NCI-H2196 treated with DMSO at 0.1 percent for 48 hours (cell line): Measurements from ENCODE around the gene WNT7B.
A peak's percentile ranks its signal among the peaks of the same experiment; 100 is the strongest.

ENCODE experiments used
- DNase-seq: peaks from one replicate; lab custom pipeline; 2025; ENCODE audit not compliant: unreplicated experiment; lab: John Stamatoyannopoulos, UW

WNT7B gene

GRCh38 chr22:45914309-45914708 is 62.7 kb downstream of the WNT7B start:
- no peak for DNase-seq

- no peak for DNase-seq
These were observed 64.1 kb downstream of the WNT7B start for GRCh38 chr22:45912910-45913309.

DNA sequence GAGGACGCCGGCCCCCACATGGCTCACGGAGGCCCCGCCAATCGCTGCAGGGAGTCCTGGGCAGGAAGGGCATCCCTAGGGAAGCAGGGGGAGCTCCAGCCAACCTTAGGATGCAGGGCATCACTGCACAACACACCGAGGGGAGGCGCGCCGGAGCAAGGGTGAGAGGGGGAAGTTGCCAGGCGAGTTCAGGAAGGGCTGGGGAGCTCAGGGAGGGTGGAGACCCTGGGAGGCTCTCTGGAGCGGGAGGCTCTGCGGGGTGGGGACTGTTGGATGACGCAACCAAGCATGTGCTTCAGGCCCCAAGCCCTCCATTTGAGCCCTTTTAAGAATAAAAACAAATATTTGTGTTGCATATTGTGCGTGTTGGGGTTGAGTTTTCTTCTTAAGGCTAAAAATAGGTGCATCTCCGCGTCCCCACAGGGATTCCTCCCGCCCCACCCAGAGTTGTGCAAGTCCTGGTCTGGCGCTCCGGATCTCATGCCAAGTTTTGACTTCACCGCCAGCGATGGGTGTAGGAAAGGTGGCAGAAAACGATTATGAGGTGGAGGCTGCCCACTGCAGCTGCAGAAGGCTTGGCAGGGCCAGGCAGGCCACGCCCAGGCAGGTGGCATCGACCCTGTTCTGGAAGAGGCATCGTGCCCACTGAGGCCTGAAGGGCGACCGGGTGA is 65.2 kb downstream of the WNT7B start:
- DNase-seq: peak; percentile 80

- no peak for DNase-seq
These were observed 66.0 kb downstream of the WNT7B start for GRCh38 chr22:45910928-45911467.

GRCh38 chr22:45908961-45909360 is 68.0 kb downstream of the WNT7B start:
- DNase-seq: no peak

DNA sequence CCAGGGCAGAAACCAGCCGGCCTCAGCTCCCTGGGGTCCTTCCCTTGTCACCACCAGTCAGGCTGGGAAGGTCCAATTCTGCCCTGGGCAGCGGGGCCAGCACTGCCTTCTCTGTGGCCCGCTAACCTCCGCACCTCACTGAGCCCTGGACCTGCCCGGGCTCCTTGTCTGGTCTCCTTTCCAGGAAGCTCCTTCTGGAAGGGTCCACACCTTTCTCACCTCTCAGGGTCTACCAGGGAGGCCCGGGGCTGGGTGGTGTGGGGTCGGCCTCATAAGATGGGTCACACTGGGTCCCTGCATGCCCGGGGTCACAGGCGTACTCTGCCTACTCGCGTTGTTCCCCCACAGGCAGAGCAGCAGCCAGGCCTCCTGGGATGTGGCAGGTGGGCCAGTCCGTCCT is 69.0 kb downstream of the WNT7B start:
- DNase-seq: no peak

DNA sequence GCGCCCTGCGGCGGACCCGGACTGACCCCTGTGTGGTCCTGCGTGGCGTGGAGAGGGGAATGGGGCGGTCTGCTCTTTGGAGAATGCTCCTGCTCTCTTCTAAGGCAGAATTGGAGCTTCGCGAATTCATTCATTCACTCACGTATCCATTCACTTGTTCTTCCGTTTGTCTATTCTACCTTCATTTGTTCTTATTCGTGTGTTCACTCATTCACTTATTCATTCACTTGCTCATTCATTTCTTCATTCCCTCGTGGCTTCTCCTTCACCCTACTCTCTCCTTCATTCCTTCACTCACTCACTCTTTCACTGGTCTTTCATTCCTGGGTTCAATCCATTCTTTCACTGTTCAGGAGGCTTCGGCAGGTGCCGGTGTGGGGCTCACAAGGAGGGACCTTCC is 69.6 kb downstream of the WNT7B start:
- no peak for DNase-seq

- no peak for DNase-seq
These were observed 70.0 kb downstream of the WNT7B start for GRCh38 chr22:45906946-45907345.

- DNase-seq: no peak
These were observed 70.8 kb downstream of the WNT7B start for GRCh38 chr22:45905924-45906865.

- no peak for DNase-seq
These were observed 71.5 kb downstream of the WNT7B start for GRCh38 chr22:45905326-45905923.

DNA sequence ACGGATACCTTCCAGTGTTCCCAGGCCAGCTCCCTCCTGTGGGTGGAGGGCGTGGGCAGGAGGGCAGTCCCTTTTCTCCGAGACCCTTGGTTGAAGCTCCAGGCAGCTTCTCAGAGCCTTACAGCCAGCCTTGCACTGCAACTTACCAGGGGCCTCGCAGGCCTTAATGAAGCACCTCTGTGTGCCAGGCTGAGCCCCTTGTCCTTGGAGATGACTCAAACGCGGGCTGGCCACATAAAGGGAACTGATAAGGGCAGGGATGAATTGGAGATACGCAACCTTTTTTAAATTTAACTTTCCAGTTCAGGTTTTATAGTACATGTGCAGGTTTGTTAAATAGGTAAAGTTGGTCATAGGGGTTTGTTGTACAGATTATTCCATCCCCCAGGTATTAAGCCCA is 72.7 kb downstream of the WNT7B start:
- DNase-seq: no peak

- DNase-seq: no peak
These were observed 73.4 kb downstream of the WNT7B start for GRCh38 chr22:45903355-45904135.

DNA sequence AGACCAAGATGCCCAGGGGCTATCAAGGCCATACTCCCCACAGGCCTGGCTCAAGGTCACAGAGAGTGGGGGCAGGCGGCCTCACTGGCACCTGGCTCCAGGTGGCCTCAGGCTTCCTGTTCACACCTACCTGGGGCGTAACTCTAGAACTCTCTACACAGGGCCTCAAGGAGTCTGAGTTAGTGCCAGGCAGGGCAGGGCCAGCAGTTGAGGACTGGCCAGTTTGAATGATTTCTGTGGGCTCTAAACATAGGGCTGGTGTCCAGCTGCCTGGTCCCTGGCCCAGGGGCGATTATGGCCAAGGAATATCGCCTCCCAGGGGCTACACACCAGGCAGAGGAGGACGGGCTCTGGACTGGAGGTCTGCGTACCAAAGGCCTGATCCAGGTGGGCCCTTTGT is 79.2 kb downstream of the WNT7B start:
- peak; percentile 21 for DNase-seq

GRCh38 chr22:45896964-45897538 is 79.9 kb downstream of the WNT7B start:
- DNase-seq: no peak

- DNase-seq: peak; percentile 12
These were observed 80.6 kb downstream of the WNT7B start for GRCh38 chr22:45896153-45896951.

GRCh38 chr22:45895436-45896152 is 81.4 kb downstream of the WNT7B start:
- no peak for DNase-seq

DNA sequence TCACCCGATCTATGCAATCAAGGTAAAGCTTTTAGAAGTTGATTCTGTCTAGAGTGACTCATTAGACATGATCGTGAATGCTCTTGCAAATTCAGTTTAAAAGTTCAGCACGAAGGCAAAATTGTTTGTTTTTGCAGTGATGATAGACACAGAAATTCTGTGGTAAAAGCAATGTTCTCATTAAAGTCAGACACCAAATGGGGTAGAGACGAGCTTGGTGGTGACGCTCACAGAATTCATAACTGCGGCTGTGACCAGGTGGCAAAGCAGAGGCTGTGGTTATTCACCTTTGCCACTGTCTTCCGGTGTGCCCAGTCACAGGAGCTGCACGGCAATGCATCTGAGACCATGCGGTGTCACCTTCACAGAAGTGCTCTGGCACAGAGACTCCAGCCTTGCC is 83.4 kb downstream of the WNT7B start:
- DNase-seq: no peak

- no peak for DNase-seq
These were observed 84.1 kb downstream of the WNT7B start for GRCh38 chr22:45892681-45893461.
